GM19372 (cell line): Measurements from ENCODE around the gene MTHFD1L.

ENCODE experiments used
- ATAC-seq: cut with Tn5 transposase; IDR thresholded peaks from one replicate; pipeline ENCODE4 v1.9.1; 2021; ENCODE audit warnings: mild to moderate bottlenecking, low read depth, moderate library complexity; ENCODE audit not compliant: unreplicated experiment

The MTHFD1L gene

GRCh38 chr6:151060096-151060765 lies 194.7 kb downstream of the MTHFD1L start:
- ATAC-seq = no peak

- ATAC-seq = no peak
Observed at GRCh38 chr6:151060766-151061531, 195.4 kb downstream of the MTHFD1L start.

GRCh38 chr6:151063352-151063751 lies 197.8 kb downstream of the MTHFD1L start:
- no peak for ATAC-seq

- no peak for ATAC-seq
Observed at GRCh38 chr6:151063842-151064647, 198.5 kb downstream of the MTHFD1L start.

GRCh38 chr6:151065027-151065815 lies 199.7 kb downstream of the MTHFD1L start:
- ATAC-seq = no peak

GRCh38 chr6:151067684-151068596 lies 202.4 kb downstream of the MTHFD1L start:
- no peak for ATAC-seq

GRCh38 chr6:151068761-151069312 lies 203.3 kb downstream of the MTHFD1L start:
- no peak for ATAC-seq

GRCh38 chr6:151069641-151070040 lies 204.1 kb downstream of the MTHFD1L start:
- ATAC-seq = no peak

GRCh38 chr6:151070631-151071051 lies 205.1 kb downstream of the MTHFD1L start:
- ATAC-seq = no peak

GRCh38 chr6:151071295-151071694 lies 205.8 kb downstream of the MTHFD1L start:
- ATAC-seq = no peak

- ATAC-seq = no peak
Observed at GRCh38 chr6:151073146-151073545, 207.6 kb downstream of the MTHFD1L start.

- no peak for ATAC-seq
Observed at GRCh38 chr6:151073701-151074100, 208.2 kb downstream of the MTHFD1L start.

- no peak for ATAC-seq
Observed at GRCh38 chr6:151075005-151075404, 209.5 kb downstream of the MTHFD1L start.

GRCh38 chr6:151075527-151075926 lies 210.0 kb downstream of the MTHFD1L start:
- ATAC-seq = no peak

- no peak for ATAC-seq
Observed at GRCh38 chr6:151075930-151076555, 210.5 kb downstream of the MTHFD1L start.

- ATAC-seq = no peak
Observed at GRCh38 chr6:151078655-151079054, 213.2 kb downstream of the MTHFD1L start.

GRCh38 chr6:151081656-151082055 lies 216.2 kb downstream of the MTHFD1L start:
- no peak for ATAC-seq

- no peak for ATAC-seq
Observed at GRCh38 chr6:151082079-151082478, 216.6 kb downstream of the MTHFD1L start.

- ATAC-seq = no peak
Observed at GRCh38 chr6:151084275-151084674, 218.8 kb downstream of the MTHFD1L start.
